Prostate gland (tissue), 2 donors: ENCODE measurements around the gene KIAA1671.

ENCODE experiments used
- POLR2A ChIP-seq: fragments of 450-650 bp; IDR thresholded peaks from one replicate; pipeline ENCODE4 v1.6.1; 2016; ENCODE audit warnings: antibody characterized with exemption, mild to moderate bottlenecking
- TF ChIP-seq, protein P1 (sequence below), 4 experiments: fragments of 200-600 bp in 2 of 4; fragments of 450-650 bp in 2 of 4; sonication (generic) in 2 of 4; IDR thresholded peaks; 1 replicate in 3 of 4; 2 replicates in 1 of 4; pipeline ENCODE4 v1.5.1; 2016 to 2019; ENCODE audit warnings: antibody characterized with exemption in 4 of 4, mild to moderate bottlenecking in 2 of 4, moderate library complexity in 2 of 4

DNA sequence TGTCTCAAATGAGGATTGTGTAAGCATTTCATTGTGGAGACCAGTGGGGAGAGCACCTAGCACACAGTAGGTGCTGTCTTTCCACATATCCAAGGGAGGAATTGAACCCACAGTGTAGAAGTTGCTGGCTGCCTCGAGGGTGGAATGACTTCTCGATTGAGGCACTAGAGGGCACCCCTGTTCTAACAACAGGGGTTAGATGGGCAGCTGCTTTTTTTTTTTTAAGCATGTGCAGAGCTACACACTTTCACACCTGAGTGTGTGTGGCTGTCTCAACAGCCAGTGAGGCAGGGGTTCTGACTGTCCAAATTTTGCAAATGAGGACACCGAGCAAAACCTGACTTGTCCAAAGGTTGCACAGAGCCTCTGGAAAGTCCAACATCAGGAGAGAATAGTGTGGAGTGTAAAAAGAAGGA is 128.9 kb downstream of the KIAA1671 start:
- TF ChIP-seq POLR2A, result no peak
- TF ChIP-seq, protein P1, sequence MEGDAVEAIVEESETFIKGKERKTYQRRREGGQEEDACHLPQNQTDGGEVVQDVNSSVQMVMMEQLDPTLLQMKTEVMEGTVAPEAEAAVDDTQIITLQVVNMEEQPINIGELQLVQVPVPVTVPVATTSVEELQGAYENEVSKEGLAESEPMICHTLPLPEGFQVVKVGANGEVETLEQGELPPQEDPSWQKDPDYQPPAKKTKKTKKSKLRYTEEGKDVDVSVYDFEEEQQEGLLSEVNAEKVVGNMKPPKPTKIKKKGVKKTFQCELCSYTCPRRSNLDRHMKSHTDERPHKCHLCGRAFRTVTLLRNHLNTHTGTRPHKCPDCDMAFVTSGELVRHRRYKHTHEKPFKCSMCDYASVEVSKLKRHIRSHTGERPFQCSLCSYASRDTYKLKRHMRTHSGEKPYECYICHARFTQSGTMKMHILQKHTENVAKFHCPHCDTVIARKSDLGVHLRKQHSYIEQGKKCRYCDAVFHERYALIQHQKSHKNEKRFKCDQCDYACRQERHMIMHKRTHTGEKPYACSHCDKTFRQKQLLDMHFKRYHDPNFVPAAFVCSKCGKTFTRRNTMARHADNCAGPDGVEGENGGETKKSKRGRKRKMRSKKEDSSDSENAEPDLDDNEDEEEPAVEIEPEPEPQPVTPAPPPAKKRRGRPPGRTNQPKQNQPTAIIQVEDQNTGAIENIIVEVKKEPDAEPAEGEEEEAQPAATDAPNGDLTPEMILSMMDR (IDR thresholded peaks at IDR 0.05), result peak in 3 of 4 experiments; percentile 40 to 46 (median 43)
